OCI-LY1 (cell line): ENCODE results near the gene MPPED1.

Experiments
- EZH2 ChIP-seq: fragments of 200-600 bp; sonication (generic), shearing (Covaris generic); IDR thresholded peaks from 2 replicates; pipeline ENCODE4 v1.8.0; 2017; ENCODE audit warnings: borderline replicate concordance, mixed run types, mild to moderate bottlenecking, antibody characterized with exemption, low read length, moderate library complexity, mixed read lengths
- TF ChIP-seq, protein P1 (sequence below): fragments of 200-600 bp; sonication (generic), shearing (Covaris generic); IDR thresholded peaks from 2 replicates; pipeline ENCODE4 v1.5.1; 2017; ENCODE audit warnings: mild to moderate bottlenecking, antibody characterized with exemption, low read length, moderate library complexity, mixed read lengths

DNA sequence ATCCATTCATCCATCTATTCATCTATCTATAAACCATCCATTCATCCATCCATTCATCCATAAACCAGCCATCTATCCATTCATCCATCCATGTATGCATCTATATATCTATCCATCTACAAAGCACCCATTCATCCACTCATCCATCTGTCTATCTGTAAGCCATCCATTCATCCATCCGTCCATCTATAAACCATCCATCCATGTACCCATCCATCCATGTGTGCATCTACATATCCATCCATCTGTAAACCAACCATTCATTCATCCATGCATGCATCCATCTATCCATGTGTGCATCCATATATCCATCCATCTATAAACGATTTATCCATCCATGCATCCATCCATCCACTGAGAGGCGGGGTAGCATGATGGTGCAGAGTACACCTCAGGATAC is 58.4 kb downstream of the MPPED1 start:
- TF ChIP-seq, protein P1, sequence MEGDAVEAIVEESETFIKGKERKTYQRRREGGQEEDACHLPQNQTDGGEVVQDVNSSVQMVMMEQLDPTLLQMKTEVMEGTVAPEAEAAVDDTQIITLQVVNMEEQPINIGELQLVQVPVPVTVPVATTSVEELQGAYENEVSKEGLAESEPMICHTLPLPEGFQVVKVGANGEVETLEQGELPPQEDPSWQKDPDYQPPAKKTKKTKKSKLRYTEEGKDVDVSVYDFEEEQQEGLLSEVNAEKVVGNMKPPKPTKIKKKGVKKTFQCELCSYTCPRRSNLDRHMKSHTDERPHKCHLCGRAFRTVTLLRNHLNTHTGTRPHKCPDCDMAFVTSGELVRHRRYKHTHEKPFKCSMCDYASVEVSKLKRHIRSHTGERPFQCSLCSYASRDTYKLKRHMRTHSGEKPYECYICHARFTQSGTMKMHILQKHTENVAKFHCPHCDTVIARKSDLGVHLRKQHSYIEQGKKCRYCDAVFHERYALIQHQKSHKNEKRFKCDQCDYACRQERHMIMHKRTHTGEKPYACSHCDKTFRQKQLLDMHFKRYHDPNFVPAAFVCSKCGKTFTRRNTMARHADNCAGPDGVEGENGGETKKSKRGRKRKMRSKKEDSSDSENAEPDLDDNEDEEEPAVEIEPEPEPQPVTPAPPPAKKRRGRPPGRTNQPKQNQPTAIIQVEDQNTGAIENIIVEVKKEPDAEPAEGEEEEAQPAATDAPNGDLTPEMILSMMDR = no peak
- no peak for TF ChIP-seq EZH2
